Activated naive CD4-positive, alpha-beta T cell treated with anti-CD3 and anti-CD28 coated beads, Interleukin-2, amount 50 U/mL, for 72 hours (primary cell): ENCODE data around the gene THAP11. TPM values are rescaled to one million over a fixed set of nuclear protein-coding genes. Genes with fewer than 3 reads are reported as not detected.

Experiments
- ATAC-seq, 2 donors: fragments of 150-1000 bp; cut with Tn5 transposase; 2 replicates each; pipeline ENCODE4 v1.10.0; 2021; ENCODE audit warnings: mild to moderate bottlenecking in 2 of 2, moderate library complexity in 2 of 2
- DNase-seq, 2 donors: peaks; one replicate each; pipeline ENCODE4 v3.0.0; 2021 to 2022; ENCODE audit warnings: low spot score in 2 of 2
- H3K27ac Mint-ChIP-seq, 2 donors: one replicate each; pipeline ENCODE4 v1.8.0; 2022; ENCODE audit warnings: mild to moderate bottlenecking in 2 of 2, mixed read lengths in 2 of 2
- H3K36me3 Mint-ChIP-seq, 2 donors: one replicate each; pipeline ENCODE4 v1.8.0; 2022; ENCODE audit warnings: mixed read lengths in 2 of 2
- H3K9me3 Mint-ChIP-seq, 2 donors: one replicate each; pipeline ENCODE4 v1.8.0; 2022; ENCODE audit warnings: mixed read lengths in 2 of 2
- total RNA-seq, 2 donors: library from RNA; stranded (reverse); gene quantifications; one replicate each; pipeline ENCODE4 v1.2.3, GENCODE V29; 2022

The THAP11 gene
- total RNA-seq, 2 donors from 2014 or later = 26.9 to 43.2 TPM

DNA sequence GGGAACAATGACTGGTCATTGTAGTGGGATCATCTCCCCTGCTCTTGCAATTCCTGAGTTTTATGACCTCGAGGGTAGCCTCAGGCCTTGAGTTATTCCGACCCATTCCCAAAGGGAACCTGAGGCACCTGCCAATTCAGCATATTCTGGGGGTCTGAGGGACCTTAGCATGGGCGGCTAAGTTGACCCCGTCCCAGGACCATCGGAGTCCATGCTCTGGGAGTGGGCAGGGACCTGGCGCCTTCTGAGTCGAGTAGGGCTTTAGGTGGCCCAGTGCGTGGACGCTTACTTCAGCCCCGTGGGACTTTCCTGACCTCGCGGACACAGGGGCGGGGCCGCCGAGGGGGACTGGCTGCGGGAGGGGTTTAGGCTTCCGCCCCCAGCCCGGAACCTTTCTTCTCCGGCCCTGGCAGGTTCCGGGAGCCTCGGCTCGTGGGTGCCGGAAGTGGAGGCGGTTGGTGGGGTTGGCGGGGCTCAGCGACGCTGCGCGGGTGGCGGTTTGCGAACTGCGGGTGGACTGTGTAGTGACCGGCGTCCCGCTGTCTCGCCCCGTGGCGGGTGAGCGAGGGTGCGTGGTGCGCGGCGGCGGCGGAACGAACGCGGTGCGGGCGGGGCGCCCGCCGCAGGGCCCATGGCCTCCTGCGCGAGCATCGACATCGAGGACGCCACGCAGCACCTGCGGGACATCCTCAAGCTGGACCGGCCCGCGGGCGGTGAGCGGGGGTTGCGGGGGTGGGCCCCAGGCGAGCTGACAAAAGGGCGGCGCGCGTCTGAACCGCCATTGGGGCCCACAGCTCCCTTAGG lies 30.7 kb downstream of the THAP11 start, which contains the start of gene EDC4:
Gene EDC4 (plus strand): TSS at position 422 of the 804 bp plus-strand sequence. CDS start 210 bp downstream, at position 632.
- H3K9me3 Mint-ChIP-seq = no peaks in the 10 kb centered on the region
- peak within 1 kb of the TSS; percentile 85 to 91 for H3K27ac Mint-ChIP-seq
- ATAC-seq = peak; percentile 88 to 93

GRCh38 chr16:67873435-67874370 lies 31.6 kb downstream of the THAP11 start:
- H3K36me3 Mint-ChIP-seq = peaks cover 0 to 8% of the 10 kb centered on the region in 2 donors
- DNase-seq = no peak
- peak overlapping the region; percentile 48 to 91 for H3K27ac Mint-ChIP-seq
- H3K9me3 Mint-ChIP-seq = no peaks in the 10 kb centered on the region
- peak; percentile 16 to 19 for ATAC-seq

More for the DNA sequence above, 30.7 kb downstream of the THAP11 start, which contains the start of gene EDC4:
- peaks cover 0 to 8% of the 10 kb centered on the region in 2 donors for H3K36me3 Mint-ChIP-seq
- peak; percentile 89 to 94 for DNase-seq

- peaks cover 0 to 8% of the 10 kb centered on the region in 2 donors for H3K36me3 Mint-ChIP-seq
- no peaks in the 10 kb centered on the region for H3K9me3 Mint-ChIP-seq
- DNase-seq (no peak), ATAC-seq (no peak)
- H3K27ac Mint-ChIP-seq = peak overlapping the region; percentile 75 to 91
Measured at GRCh38 chr16:67874372-67874771, 32.3 kb downstream of the THAP11 start.

DNA sequence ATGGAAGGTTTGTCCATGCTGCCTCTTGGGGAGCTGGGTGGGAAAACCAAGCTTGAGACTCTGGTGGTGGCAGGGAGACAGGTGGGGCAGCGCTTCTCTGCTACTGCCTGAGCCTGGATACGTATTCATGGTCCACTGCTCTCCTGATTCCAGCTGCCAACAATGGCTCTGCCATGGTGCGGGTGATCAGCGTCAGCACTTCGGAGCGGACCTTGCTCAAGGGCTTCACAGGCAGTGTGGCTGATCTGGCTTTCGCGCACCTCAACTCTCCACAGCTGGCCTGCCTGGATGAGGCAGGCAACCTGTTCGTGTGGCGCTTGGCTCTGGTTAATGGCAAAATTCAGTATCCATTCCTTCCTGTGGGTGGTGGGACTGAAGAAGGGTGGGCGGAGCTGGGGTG lies 34.9 kb downstream of the THAP11 start:
- Mint-ChIP-seq H3K36me3 (peaks cover 0 to 8% of the 10 kb centered on the region in 2 donors), H3K27ac (peak overlapping the region in 1 of 2 donors; percentile 50), H3K9me3 (no peaks in the 10 kb centered on the region)
- ATAC-seq (no peak), DNase-seq (no peak)

GRCh38 chr16:67878232-67878631 lies 36.1 kb downstream of the THAP11 start:
- no peak for DNase-seq
- peak overlapping the region in 1 of 2 donors; percentile 47 for H3K27ac Mint-ChIP-seq
- H3K9me3 Mint-ChIP-seq = no peaks in the 10 kb centered on the region
- peaks cover 2 to 8% of the 10 kb centered on the region in 2 donors for H3K36me3 Mint-ChIP-seq
- ATAC-seq = no peak

DNA sequence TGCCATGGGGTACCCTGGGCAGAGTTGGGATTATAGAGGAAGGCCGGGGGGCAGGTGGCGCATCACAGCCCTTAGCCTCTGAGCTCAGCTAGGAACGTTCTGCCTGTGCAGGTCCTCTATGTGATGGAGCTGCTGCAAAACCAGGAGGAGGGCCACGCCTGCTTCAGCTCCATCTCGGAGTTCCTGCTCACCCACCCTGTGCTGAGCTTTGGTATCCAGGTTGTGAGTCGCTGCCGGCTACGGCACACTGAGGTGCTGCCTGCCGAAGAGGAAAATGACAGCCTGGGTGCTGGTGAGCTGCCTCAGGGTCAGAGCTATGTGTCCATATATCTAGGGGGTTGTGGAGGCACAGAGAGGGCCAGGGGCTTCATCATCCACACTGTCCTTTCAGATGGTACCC lies 36.7 kb downstream of the THAP11 start:
- no peak for ATAC-seq
- DNase-seq = no peak
- no peak overlapping the region for H3K27ac Mint-ChIP-seq
- H3K9me3 Mint-ChIP-seq = no peaks in the 10 kb centered on the region
- H3K36me3 Mint-ChIP-seq = peaks cover 3 to 7% of the 10 kb centered on the region in 2 donors

DNA sequence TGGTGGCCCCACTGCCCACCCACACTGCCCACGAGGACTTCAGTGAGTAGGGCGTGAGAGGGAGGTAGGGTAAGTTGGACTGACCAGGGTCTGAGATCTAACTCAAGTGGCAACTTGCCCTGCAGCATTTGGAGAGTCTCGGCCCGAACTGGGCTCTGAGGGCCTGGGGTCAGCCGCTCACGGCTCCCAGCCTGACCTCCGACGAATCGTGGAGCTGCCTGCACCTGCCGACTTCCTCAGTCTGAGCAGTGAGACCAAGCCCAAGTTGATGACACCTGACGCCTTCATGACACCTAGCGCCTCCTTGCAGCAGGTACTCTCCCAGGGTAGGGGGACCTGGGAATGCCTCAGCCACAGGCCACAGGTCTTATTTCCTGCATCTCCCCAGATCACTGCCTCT lies 37.3 kb downstream of the THAP11 start:
- no peak for ATAC-seq
- no peak overlapping the region for H3K27ac Mint-ChIP-seq
- no peak for DNase-seq
- H3K36me3 Mint-ChIP-seq = peaks cover 0 to 7% of the 10 kb centered on the region in 2 donors
- H3K9me3 Mint-ChIP-seq = no peaks in the 10 kb centered on the region

DNA sequence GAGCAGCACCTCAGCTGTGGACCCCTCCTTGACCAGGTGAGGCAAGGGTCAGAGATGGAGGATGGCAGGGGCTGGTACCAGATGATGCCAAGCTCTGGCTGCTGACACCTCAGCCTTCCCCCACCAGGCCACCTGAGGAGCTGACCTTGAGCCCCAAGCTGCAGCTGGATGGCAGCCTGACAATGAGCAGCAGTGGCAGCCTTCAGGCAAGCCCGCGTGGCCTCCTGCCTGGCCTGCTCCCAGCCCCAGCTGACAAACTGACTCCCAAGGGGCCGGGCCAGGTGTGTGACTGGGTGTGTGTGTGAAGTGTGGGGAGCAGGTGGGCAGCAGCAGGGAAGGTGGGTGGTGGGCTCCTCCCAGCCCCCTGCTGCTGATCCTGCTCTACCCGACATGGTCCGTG lies 37.8 kb downstream of the THAP11 start:
- no peak for DNase-seq
- Mint-ChIP-seq H3K9me3 (no peaks in the 10 kb centered on the region), H3K36me3 (peaks cover 0 to 7% of the 10 kb centered on the region in 2 donors)

GRCh38 chr16:67880584-67880983 lies 38.5 kb downstream of the THAP11 start:
- H3K36me3 Mint-ChIP-seq = peaks cover 0 to 7% of the 10 kb centered on the region in 2 donors
- ATAC-seq = no peak
- no peaks in the 10 kb centered on the region for H3K9me3 Mint-ChIP-seq

More for the DNA sequence above, 37.8 kb downstream of the THAP11 start:
- no peak overlapping the region for H3K27ac Mint-ChIP-seq
- ATAC-seq = no peak

GRCh38 chr16:67881621-67882161 lies 39.6 kb downstream of the THAP11 start:
- DNase-seq (no peak), ATAC-seq (no peak)
- Mint-ChIP-seq H3K27ac (peak overlapping the region in 1 of 2 donors; percentile 72), H3K9me3 (no peaks in the 10 kb centered on the region), H3K36me3 (peaks cover 0 to 7% of the 10 kb centered on the region in 2 donors)

More at GRCh38 chr16:67880584-67880983, 38.5 kb downstream of the THAP11 start:
- H3K27ac Mint-ChIP-seq = no peak overlapping the region
- no peak for DNase-seq

DNA sequence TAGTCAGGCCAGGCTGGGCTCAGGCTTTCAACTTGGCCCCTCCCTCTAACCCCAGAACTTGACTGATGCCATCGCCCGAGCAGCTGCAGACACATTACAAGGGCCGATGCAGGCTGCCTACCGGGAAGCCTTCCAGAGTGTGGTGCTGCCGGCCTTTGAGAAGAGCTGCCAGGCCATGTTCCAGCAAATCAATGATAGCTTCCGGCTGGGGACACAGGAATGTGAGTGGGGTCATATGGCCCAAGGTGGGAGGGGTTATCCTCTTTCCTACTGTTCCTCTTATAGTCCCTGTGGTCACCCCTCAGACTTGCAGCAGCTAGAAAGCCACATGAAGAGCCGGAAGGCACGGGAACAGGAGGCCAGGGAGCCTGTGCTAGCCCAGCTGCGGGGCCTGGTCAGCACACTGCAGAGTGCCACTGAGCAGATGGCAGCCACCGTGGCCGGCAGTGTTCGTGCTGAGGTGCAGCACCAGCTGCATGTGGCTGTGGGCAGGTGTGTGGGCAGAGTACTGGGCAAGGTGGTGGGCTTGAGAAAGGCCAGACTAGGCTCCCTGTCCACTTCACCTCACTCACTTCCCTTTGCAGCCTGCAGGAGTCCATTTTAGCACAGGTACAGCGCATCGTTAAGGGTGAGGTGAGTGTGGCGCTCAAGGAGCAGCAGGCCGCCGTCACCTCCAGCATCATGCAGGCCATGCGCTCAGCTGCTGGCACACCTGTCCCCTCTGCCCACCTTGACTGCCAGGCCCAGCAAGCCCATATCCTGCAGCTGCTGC lies 40.4 kb downstream of the THAP11 start:
- ATAC-seq (no peak), DNase-seq (no peak)
- peaks cover 0 to 7% of the 10 kb centered on the region in 2 donors for H3K36me3 Mint-ChIP-seq
- H3K9me3 Mint-ChIP-seq = no peaks in the 10 kb centered on the region
- H3K27ac Mint-ChIP-seq = no peak overlapping the region

DNA sequence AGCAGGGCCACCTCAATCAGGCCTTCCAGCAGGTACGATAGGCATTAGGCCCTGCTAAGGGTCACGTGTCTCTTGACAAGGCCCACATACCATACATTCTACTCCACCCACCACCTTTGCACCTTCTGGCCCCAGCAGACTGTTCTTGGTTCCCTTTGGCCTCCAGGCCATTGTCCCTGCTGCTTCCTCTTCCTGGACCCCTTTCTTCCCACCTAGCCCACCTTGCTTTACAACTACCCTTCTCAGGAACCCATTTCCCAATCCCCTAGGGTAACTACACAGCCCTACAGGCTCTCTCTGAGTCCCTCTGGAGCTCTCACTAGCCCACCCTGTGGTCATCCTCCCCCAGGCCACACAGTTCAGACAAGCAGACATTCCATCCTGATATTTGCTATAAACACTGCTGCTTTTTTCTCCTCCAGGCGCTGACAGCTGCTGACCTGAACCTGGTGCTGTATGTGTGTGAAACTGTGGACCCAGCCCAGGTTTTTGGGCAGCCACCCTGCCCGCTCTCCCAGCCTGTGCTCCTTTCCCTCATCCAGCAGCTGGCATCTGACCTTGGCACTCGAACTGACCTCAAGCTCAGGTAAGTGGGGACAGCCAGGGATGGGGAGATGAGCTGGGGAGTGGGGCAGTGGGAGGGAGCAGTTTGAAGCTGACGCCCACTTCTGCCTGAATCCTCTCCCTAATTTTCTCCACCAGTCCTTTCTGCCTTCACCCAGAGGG lies 41.2 kb downstream of the THAP11 start:
- H3K36me3 Mint-ChIP-seq = peaks cover 0 to 7% of the 10 kb centered on the region in 2 donors
- ATAC-seq = peak; percentile 17 to 33
- DNase-seq = no peak
- H3K27ac Mint-ChIP-seq = peak overlapping the region in 1 of 2 donors; percentile 81
- no peaks in the 10 kb centered on the region for H3K9me3 Mint-ChIP-seq

DNA sequence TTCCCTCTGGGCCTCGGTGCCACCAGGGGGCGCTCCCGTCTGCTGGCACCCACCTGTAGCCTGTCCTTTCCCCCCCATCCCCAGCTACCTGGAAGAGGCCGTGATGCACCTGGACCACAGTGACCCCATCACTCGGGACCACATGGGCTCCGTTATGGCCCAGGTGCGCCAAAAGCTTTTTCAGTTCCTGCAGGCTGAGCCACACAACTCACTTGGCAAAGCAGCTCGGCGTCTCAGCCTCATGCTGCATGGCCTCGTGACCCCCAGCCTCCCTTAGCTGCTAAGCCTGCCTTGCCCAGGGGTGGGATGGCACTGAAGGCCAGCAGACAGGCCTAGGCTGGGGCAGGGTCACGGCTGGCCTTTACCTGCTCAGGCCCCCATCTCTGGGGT lies 41.7 kb downstream of the THAP11 start:
- Mint-ChIP-seq H3K36me3 (peaks cover 0 to 7% of the 10 kb centered on the region in 2 donors), H3K9me3 (no peaks in the 10 kb centered on the region), H3K27ac (peak overlapping the region in 1 of 2 donors; percentile 81)
- peak; percentile 68 to 85 for DNase-seq
- ATAC-seq = peak; percentile 83 to 86

GRCh38 chr16:67884684-67885083 lies 42.6 kb downstream of the THAP11 start, which contains the start of gene NRN1L:
TSS of gene NRN1L (plus strand) at chr16:67884885. CDS start at chr16:67884904, 19 bp downstream.
- H3K36me3 Mint-ChIP-seq = peaks cover 0 to 7% of the 10 kb centered on the region in 2 donors
- peak within 1 kb of the TSS; percentile 57 to 81 for H3K27ac Mint-ChIP-seq
- DNase-seq = no peak
- ATAC-seq = no peak
- H3K9me3 Mint-ChIP-seq = no peaks in the 10 kb centered on the region

- ATAC-seq (no peak), DNase-seq (no peak)
- H3K36me3 Mint-ChIP-seq = peaks cover 0 to 7% of the 10 kb centered on the region in 2 donors
- H3K27ac Mint-ChIP-seq = no peak overlapping the region
- no peaks in the 10 kb centered on the region for H3K9me3 Mint-ChIP-seq
Measured at GRCh38 chr16:67885545-67885944, 43.4 kb downstream of the THAP11 start.
